GOT3 (cell line): ENCODE data around the gene TMEM132E.

Experiments used
- DNase-seq: peaks from one replicate; lab custom pipeline; 2025; ENCODE audit warnings: mixed read lengths; lab: John Stamatoyannopoulos, UW

Gene TMEM132E

DNA sequence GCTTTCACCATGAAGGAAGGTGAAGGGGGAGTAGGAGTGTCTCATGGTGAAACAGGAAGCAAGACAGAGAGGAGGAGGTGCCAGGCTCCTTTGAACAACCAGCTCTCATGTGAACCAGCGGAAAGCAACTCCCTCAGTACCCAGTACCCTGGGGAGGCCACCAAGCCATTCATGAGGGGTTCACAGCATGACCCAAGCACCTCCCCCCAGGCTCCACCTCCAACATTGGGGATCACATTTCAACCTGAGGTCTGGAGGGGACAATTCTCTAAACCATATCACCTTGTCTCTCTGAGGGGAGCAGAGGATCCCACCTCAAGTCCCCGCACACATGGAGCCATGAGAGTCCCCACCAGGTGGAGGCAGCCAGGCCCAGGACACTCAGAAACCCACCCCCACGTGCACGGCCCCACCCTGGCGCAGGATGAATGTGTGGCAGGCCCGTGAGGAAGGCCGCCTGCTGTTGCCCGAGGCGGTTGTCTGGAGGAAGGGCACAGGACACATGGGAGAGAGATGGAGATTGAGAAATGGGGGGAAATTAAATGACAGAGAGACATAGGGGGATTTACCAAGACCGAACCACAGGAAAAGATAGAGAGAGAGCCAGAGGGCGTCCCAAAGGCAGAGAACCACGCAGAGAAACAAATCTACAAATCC, 85.9 kb downstream of the TMEM132E start:
- DNase-seq = no peak

DNA sequence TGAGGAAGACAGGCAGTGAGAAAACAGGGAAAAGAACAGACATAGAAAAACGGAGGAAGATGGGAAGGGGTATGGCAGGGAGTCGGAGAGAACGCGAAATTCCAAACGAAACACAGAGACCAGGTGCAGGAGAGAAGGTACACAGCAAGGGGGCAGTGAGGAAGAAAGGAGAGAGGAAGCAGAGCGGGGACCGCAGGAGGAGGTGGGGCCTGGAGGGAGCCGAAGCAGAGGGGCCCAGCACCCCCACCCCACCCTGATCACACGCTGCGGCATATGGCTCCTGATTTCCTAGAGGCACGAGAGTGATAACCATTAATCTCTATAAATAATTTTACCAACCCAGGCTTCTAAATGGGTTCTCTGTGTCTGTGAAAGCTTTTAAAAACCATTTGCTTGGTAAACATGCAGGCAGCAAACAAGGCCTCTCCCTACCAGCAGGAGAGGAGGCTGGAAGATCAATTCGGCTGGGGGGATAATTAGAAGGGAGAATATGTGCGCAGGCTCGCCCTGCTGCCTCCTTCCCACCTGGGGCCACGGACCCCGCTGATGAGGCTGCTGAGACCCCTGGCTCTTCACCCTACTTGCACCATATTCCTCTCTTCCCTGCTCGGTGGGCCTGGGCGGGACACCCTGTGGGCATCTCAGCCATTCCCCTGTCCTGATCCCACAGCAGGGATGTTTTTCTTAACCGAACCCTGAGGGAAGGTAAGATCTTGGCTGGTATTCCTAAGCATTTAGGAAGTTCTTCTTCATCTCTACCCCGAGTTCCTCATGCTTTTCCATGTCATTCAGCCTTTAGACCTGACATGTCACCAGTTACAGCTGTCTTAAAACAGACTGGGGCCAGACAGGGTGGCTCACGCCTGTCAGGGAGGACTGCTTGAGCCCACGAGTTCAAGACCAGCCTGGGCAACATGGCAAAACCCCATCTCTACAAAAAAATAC, 86.7 kb downstream of the TMEM132E start:
- no peak for DNase-seq

DNA sequence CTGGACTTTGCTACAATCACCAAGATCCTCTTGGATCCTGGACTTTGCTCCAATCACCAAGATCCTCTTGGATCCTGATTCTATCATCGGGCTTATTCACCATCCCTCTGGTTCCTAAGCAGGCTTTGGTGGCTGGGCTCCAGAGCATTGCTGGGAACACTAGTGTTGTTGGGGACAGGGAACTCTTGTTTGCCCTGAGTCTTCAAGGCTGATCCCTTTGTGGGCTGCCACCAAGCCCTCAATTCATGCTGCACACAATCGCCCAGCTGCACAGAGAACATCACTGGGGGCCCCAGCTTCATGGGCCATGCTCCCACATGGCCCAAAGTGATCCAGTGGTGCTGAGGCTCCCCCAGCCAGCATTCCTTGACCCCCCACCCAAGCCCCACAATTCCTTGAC, 88.3 kb downstream of the TMEM132E start:
- no peak for DNase-seq

DNA sequence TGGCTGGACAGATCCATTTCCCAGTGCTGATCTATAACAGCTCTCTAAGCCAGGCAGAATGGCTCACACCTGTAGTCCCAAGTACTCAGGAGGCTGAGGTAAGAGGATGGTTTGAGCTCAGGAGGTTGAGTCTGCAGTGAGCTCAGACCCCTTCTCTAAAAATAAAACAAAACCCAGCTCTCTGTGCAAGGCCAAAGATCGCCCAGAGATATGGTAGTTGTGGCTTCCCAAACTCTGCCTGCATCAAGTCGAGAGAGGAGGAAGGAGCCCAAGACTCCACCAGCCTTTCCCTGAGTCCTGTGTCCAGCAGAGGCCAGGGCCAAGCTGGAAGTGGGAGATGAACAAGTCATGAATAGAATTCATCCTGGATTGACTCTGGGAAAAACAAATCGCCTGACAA, 88.8 kb downstream of the TMEM132E start:
- no peak for DNase-seq

DNA sequence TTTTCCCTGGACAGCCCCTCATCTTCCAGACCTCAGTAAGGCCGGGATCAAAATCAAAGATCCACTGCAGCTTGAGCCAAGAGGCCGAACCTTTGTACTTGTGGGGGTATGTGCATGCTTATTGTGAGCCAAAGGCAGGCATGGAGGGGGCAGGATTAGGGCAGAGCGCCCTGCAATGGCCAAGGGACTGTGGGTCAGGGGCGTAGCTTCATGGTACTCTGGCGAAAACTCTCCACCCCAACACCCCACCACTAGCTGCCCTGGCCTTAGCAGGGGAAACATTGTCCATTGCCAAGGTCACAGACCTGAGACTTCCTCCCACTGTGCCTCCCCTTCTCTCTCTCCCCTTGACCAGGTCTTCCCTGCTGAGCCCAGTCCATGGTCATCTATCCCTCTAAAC, 90.1 kb downstream of the TMEM132E start:
- no peak for DNase-seq

DNA sequence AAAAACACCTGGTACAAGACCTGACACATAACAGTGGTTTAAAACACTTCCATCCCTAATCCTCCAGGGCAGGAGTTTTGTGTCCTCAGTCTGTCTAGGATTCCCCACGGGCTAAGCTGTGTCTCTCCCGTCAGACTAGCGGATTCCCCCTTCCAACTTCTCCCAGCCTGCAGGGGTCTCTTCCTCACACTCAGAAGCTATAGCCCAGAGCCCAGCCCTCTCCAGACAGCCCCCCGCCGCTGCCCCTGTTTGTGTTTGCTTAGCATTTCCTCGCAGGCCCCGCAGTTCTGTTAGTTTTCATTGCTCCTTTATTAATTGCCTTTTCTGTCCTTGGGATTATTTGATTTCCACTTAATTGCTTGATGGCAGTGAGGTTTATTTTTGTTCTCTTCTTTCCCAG, 91.2 kb downstream of the TMEM132E start:
- DNase-seq = no peak

DNA sequence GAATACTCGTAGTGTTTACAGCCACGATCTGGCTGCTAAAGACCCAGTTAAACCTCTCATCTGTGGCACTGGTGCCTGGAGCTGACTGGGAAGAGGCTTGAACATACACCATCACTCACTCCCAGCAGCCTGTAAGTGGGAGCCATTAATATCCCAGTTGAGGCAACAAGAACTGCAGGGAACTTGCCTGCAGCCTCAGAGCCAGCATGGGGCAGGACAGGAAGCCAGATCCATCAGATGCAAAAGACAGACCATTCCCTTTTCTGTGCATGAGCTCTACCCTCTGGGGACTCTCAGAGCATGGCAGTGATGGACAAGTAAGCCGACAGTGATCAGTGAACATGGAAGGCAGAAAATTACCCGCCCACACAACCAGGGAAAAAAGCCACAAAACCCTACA, 91.8 kb downstream of the TMEM132E start:
- DNase-seq = no peak

DNA sequence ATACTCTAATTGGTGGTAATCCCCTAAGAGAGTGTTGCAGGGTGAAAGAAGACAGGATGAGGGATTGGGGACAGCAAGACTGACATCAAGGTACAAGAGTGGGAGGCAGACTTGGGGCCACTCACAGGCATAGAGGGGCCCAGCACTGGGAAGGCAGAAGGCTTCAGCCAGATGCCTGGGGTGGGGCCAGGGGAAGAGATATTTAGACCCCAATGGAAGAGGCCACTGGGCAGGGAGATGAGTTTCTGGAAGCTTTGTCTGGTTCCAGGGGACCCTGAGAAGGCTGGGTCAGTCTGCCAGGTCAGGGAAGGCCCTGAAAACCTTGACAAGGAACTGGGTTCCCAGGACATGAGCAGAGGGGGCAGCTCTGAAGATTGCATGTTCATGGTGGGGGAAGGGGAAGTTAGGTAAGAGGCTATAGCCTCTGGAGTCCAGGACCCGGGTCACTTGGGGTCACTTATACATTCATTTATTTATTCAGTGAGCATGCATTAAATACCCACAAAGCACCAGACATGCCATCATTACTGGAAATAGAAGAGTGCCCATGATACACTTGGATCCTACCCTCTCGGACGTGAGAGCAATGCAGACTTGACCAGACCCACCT, 92.9 kb downstream of the TMEM132E start:
- DNase-seq = no peak

DNA sequence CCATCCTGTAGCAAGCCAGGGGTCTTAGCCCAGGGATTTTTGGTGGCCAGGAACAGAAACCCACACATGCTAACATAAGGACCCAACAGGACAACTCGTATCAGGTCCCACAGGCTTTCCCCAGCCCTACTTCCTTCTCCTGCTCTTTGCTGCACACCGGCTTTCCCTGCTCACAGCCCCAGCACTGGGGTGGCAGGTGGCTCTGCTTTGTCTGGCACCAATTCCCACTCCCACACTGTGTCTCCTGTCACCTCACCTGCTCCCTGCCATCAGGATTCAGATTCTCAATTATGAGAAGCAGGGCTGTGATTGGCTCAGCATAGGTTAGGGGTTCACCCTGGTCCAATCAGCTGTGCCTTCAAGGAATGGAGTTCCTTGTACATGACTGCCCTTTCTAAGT, 94.1 kb downstream of the TMEM132E start:
- no peak for DNase-seq

DNA sequence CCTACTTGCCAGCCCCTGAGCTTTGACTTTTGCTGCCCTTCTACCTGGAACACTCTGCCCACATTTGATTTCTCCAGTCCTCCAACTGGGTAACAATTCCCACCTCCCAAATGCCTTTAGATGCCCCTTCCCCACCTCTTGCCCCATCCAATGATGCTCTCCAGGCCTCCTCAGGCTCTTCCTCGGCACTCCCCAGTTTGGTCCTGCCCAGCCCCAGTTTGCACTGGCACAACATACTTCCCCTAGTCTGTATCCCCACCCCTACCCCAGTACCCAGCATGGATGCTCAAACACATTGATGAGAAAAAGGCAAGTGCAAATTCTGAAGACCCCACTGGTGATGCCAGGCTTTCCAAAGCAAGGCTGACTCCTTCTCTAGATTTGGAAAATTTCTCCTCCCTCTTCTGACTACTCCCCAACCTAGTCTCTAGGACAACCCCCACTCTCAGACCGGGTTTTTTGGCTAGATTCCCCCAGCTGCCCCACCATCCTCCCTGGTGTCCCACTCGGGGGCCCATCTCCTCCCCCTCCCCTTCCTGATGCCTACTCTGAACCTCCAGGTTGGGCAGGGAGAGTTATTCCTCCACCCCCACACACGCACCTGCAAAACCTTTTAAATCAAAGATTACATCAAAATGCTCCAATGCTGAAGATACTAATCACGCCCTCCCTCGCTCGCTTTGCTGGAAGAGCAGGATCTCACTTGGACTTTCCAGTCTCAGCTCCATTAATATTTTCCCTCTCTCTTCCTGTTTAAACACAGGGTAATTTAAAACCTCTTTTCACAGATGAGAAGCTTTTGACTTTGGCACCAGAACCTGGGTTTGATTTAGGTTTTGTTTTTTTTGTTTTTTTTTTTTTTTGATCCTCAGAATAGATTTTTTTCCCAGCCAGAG, 94.9 kb downstream of the TMEM132E start:
- DNase-seq = no peak

DNA sequence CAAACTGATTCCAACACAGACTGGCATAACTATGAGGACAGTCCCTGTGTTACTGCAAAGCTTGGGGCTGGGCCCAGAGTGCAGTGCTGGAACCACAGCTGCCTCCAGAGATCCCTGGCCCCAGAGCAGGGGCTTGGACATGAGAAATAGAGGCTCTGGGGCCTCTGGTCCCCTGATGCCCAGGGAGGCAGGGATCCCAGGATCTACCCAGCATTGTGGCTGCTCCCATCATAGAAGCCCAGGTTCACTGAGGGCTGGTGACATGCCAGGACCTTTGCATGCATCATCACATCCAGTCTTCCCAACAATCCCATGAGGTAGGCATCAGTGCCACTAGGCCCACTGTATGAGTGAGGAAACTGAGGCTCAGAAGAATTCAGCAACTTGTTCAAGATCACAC, 95.8 kb downstream of the TMEM132E start:
- DNase-seq = no peak

DNA sequence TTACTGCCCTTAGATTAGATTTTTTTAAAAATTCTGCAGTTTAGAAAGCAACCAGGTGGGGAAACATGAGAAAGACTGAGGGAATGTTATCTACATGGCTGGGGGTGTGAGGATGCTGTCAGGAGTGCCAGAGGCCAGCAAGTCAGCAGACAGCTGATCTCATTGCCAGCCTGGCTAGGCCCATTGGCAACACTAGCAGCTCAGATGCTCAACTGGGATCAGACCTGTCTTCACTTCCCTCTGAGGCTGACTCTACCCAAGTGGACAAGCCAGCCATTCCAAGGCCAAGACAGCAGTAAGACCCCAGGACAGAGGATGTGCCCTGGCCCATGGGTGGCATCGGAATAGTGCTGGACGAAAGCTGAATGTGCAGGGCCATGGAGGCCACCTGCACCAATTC, 96.2 kb downstream of the TMEM132E start:
- no peak for DNase-seq

DNA sequence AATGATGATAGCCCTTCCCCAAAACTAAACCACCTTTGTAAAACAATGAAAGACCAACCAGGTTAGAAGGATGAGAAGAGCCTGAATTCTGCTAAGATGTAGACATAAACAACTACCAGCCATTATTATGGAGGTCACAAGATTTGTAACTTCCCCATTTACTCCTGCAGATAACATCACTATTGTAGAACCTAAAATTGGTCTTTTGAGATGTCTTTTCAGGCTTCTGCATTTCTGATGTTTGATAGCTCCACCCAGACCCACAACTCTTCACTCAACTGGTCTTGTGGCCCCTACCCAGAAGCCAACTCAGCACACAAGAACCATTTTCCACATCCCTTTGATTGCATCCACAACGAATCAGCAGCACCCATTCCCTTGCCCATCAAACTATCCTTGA, 100.8 kb downstream of the TMEM132E start:
- no peak for DNase-seq

DNA sequence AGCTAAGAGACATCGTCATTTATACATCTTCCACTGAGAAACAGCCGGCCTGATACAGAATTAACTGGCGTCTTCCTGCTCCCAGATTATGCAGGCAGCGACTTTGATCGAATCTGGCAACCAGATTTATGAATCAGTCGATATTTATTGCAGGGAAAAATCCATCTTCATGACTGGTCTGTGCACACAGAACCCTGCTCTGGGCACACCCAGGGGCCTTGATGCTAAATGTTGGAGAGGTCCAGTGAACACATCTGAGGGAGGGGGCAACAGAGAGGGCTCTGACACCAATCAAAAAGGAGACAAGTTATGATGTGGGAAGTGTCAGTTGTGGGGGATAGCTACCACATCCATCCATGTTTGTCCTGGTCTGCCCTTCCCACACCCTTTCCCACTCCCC, 102.9 kb downstream of the TMEM132E start:
- DNase-seq = no peak

DNA sequence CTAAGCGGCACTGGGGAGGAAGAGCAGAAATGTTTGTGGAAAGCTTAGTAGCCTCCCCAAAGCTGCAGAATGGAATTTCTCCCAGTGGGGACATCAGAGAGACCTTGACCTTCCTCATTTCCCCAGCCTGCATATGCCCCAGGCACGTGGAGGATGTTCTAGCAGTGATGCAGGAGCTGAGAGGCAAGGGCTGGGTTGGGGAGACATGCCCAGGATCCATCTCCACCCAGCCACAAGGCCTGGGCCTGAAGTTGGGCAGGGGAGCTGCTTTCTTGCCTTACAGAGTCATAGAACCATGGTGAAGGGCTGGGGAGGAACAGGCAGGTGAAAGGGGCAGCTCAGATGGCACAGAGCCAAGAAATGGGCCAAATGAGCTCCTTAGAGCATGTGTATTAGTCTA, 104.0 kb downstream of the TMEM132E start:
- DNase-seq = no peak
